Naive thymus-derived CD4-positive, alpha-beta T cell (primary cell): ENCODE data around the gene PACRG. TPM values are rescaled to one million over a fixed set of nuclear protein-coding genes. Genes with fewer than 3 reads are reported as not detected.

Experiments
- ATAC-seq: fragments of 150-1000 bp; cut with Tn5 transposase; 2 replicates; pipeline ENCODE4 v1.10.0; 2021; ENCODE audit warnings: mild to moderate bottlenecking, moderate library complexity
- CTCF ChIA-PET: fragments of 350-600 bp; sonication (Branson Sonifier 250); formaldehyde crosslinking; loops from one replicate; lab custom pipeline; 2021; ENCODE audit warnings: antibody characterized with exemption; lab: Charles Lee
- POLR2A ChIA-PET: fragments of 350-600 bp; sonication (Branson Sonifier 250); formaldehyde crosslinking; loops from one replicate; lab custom pipeline; 2021; ENCODE audit warnings: antibody characterized with exemption, inconsistent platforms; lab: Charles Lee
- DNase-seq, 9 donors: peaks; one replicate each; pipeline versions ENCODE4 v3.0.0 to v3.0.0-alpha.2; 2020 to 2022; ENCODE audit warnings: mixed read lengths in 1 of 9
- H3K27ac ChIP-seq: one replicate; pipeline ENCODE4 v1.7.0; 2013; ENCODE audit warnings: mild to moderate bottlenecking, low read depth, low read length, moderate library complexity
- H3K27me3 ChIP-seq, 2 donors: one replicate each; pipeline ENCODE4 v1.7.0; 2013; ENCODE audit warnings: low read length in 2 of 2, mild to moderate bottlenecking in 2 of 2, moderate library complexity in 2 of 2; ENCODE audit not compliant: control insufficient read depth in 2 of 2, insufficient read depth in 2 of 2
- H3K36me3 ChIP-seq, 3 experiments: 1 replicate in 2 of 3; 2 replicates in 1 of 3; pipeline ENCODE4 v1.7.0; 2013; ENCODE audit warnings: low read length in 3 of 3, mild to moderate bottlenecking in 3 of 3, moderate library complexity in 1 of 3; ENCODE audit not compliant: insufficient read depth in 3 of 3, control insufficient read depth in 2 of 3
- H3K4me1 ChIP-seq, 2 donors: one replicate each; pipeline ENCODE4 v1.7.0; 2013; ENCODE audit warnings: low read length in 2 of 2, mild to moderate bottlenecking in 2 of 2, moderate library complexity in 1 of 2; ENCODE audit not compliant: control insufficient read depth in 2 of 2, insufficient read depth in 2 of 2
- H3K4me3 ChIP-seq: 2 replicates; pipeline ENCODE4 v1.7.0; 2013; ENCODE audit warnings: mild to moderate bottlenecking, low read length
- H3K9me3 ChIP-seq, 3 experiments: 1 replicate in 2 of 3; 2 replicates in 1 of 3; pipeline ENCODE4 v1.7.0; 2013; ENCODE audit warnings: low read length in 3 of 3; ENCODE audit not compliant: control insufficient read depth in 2 of 3
- H3K27ac Mint-ChIP-seq, 9 donors: one replicate each; pipeline ENCODE4 v1.8.0; 2020 to 2022; ENCODE audit warnings: mixed read lengths in 9 of 9, mild to moderate bottlenecking in 8 of 9, moderate library complexity in 5 of 9, inconsistent platforms in 2 of 9
- H3K27me3 Mint-ChIP-seq, 5 donors: one replicate each; pipeline ENCODE4 v1.8.0; 2021 to 2022; ENCODE audit warnings: mixed read lengths in 5 of 5, mild to moderate bottlenecking in 1 of 5
- H3K36me3 Mint-ChIP-seq, 5 donors: one replicate each; pipeline ENCODE4 v1.8.0; 2020 to 2022; ENCODE audit warnings: mixed read lengths in 5 of 5, mild to moderate bottlenecking in 3 of 5, inconsistent platforms in 1 of 5
- H3K4me1 Mint-ChIP-seq, 7 donors: one replicate each; pipeline ENCODE4 v1.8.0; 2020 to 2022; ENCODE audit warnings: mixed read lengths in 7 of 7, mild to moderate bottlenecking in 3 of 7, inconsistent platforms in 1 of 7
- H3K4me3 Mint-ChIP-seq, 10 donors: one replicate each; pipeline ENCODE4 v1.8.0; 2020 to 2022; ENCODE audit warnings: mild to moderate bottlenecking in 10 of 10, mixed read lengths in 10 of 10, moderate library complexity in 6 of 10, inconsistent platforms in 2 of 10
- H3K9me3 Mint-ChIP-seq, 11 donors: one replicate each; pipeline ENCODE4 v1.8.0; 2020 to 2022; ENCODE audit warnings: mixed read lengths in 11 of 11, mild to moderate bottlenecking in 4 of 11, inconsistent platforms in 1 of 11, moderate library complexity in 1 of 11
- intact Hi-C, 2 donors: fragments of 100-400 bp; cut with micrococcal nuclease; formaldehyde crosslinking; loops; one replicate each; pipeline ENCODE4 v1.15.1; 2023
- polyA plus RNA-seq, 2 donors: library from polyadenylated mRNA; unstranded; fragments of 300-500 nt; fragmentation: Illumina TruSeq; gene quantifications; one replicate each; pipeline ENCODE4 v1.2.3, GENCODE V29; 2021
- total RNA-seq, 6 experiments: library from RNA in 5 of 6; stranded (reverse) in 5 of 6; gene quantifications; 1 replicate in 5 of 6; 2 replicates in 1 of 6; pipeline ENCODE4 v1.2.3 and lab custom pipeline; 2021 to 2026

PACRG gene
- total and polyA plus RNA-seq, 7 experiments from 2014 or later = 0.89 to 2.2 (median 1.5) TPM; not detected in 1

- H3K9me3 ChIP-seq = no peaks in the 10 kb centered on the region
- CTCF ChIA-PET = no interaction called here
Observed at GRCh38 chr6:163340201-163340887, 612.6 kb downstream of the PACRG start.

DNA sequence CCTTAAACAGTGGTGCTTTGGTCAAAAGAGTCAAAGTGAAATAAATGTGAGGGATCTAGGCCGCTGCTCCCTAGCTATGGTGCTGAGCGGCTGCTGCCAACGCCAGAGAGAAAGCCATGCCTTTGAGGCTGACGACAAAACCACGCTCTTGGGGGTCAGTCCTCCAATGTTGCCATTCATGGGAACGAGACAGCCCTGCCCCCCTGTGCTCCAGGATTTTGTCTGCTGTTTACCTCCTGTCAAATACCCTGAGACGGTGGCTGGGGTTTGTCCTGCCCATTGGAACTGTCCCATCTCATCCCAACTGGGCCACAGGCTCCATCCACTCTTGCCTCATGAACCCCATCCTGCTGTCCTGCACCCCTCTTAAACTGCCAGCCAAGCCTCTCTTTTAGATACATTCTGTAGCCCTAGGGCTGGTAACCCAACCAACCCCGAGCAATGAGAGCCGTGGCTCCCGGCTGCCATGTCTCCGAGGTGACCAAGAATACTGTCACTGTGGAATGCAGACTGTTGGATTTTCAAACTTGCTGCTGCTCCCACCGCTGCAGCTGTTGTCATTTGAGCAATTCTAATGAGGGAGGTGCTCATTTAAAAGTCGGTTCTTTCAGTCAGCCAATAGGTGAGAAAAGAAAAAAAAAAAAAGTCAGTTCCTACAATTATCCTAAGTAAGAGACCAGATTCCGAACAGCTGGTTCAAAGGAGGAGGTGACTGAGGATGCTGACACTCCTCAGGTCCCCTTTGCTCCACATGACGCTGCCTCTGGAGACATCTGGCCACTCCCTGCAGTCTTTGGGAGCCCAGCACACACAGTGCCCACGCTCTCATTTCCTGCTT, 613.7 kb downstream of the PACRG start:
- H3K9me3 ChIP-seq = no peaks in the 10 kb centered on the region
- H3K36me3 ChIP-seq = no peaks in the 10 kb centered on the region
- no peak for DNase-seq
- Mint-ChIP-seq H3K9me3 (no peaks in the 10 kb centered on the region), H3K27me3 (peaks cover 0 to 13% (median 5%) of the 10 kb centered on the region in 5 donors), H3K36me3 (no peaks in the 10 kb centered on the region), H3K27ac (no peak overlapping the region), H3K4me3 (no peak overlapping the region), H3K4me1 (peaks cover 0 to 3% (median 0%) of the 10 kb centered on the region in 7 donors)
- no peak overlapping the region for H3K4me3 ChIP-seq
- intact Hi-C loops = no loop called here
- no peak overlapping the region for H3K27ac ChIP-seq
- no peak for ATAC-seq
- ChIA-PET CTCF (no interaction called here), POLR2A (no interaction called here)
- H3K4me1 ChIP-seq = no peaks in the 10 kb centered on the region
- H3K27me3 ChIP-seq = no peaks in the 10 kb centered on the region

More at GRCh38 chr6:163340201-163340887, 612.6 kb downstream of the PACRG start:
- intact Hi-C loops = no loop called here
- Mint-ChIP-seq H3K27ac (no peak overlapping the region), H3K4me1 (peaks cover 0 to 8% (median 0%) of the 10 kb centered on the region in 7 donors), H3K27me3 (peaks cover 0 to 22% (median 12%) of the 10 kb centered on the region in 5 donors), H3K4me3 (no peak overlapping the region), H3K9me3 (no peaks in the 10 kb centered on the region), H3K36me3 (no peaks in the 10 kb centered on the region)
- ATAC-seq = no peak
- Histone ChIP-seq H3K36me3 (no peaks in the 10 kb centered on the region), H3K4me1 (no peaks in the 10 kb centered on the region), H3K4me3 (no peak overlapping the region), H3K27me3 (no peaks in the 10 kb centered on the region), H3K27ac (no peak overlapping the region)
- no peak for DNase-seq
- POLR2A ChIA-PET = interaction anchor here (0.6 kb wide), 1 partner anchor 47 kb away, joined by 3 read pairs; no protein-coding TSS in a partner anchor

- H3K27me3 Mint-ChIP-seq = peaks cover 0 to 3% (median 0%) of the 10 kb centered on the region in 5 donors
- Histone ChIP-seq H3K36me3 (no peaks in the 10 kb centered on the region), H3K9me3 (no peaks in the 10 kb centered on the region), H3K4me1 (no peaks in the 10 kb centered on the region), H3K4me3 (no peak overlapping the region), H3K27me3 (no peaks in the 10 kb centered on the region), H3K27ac (no peak overlapping the region)
- POLR2A ChIA-PET = no interaction called here
- H3K4me3 Mint-ChIP-seq = no peak overlapping the region
- H3K9me3 Mint-ChIP-seq = no peaks in the 10 kb centered on the region
- no peaks in the 10 kb centered on the region for H3K36me3 Mint-ChIP-seq
- intact Hi-C loops = no loop called here
- ATAC-seq = no peak
- CTCF ChIA-PET = no interaction called here
- H3K4me1 Mint-ChIP-seq = peaks cover 0 to 2% (median 0%) of the 10 kb centered on the region in 7 donors
- H3K27ac Mint-ChIP-seq = no peak overlapping the region
- no peak for DNase-seq
Observed at GRCh38 chr6:163342571-163343539, 615.1 kb downstream of the PACRG start.

DNA sequence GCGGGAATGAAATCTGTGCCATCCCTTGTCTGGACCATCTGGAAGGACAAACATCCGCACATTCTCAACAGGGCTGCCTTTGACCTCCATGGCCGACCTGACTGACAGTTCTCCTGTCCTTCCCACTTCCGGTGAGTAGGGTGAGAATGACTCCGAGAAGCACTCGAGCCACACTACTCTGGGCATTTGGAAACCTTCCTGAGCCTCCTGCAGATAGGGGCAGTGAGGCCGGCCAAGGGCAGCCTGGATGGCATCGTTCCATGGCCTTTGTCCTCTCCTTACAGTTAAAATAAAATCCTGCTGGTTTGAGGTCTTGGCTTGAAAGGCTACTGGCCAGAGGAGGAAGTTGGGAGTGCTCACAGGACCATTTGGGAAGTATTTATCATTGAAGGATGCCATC, 615.8 kb downstream of the PACRG start:
- intact Hi-C loops = no loop called here
- Histone ChIP-seq H3K27me3 (no peaks in the 10 kb centered on the region), H3K4me3 (no peak overlapping the region), H3K4me1 (no peaks in the 10 kb centered on the region), H3K36me3 (no peaks in the 10 kb centered on the region), H3K27ac (no peak overlapping the region), H3K9me3 (no peaks in the 10 kb centered on the region)
- Mint-ChIP-seq H3K4me3 (no peak overlapping the region), H3K27me3 (no peaks in the 10 kb centered on the region), H3K27ac (no peak overlapping the region), H3K9me3 (no peaks in the 10 kb centered on the region), H3K4me1 (peaks cover 0 to 2% (median 0%) of the 10 kb centered on the region in 7 donors), H3K36me3 (no peaks in the 10 kb centered on the region)
- CTCF ChIA-PET = no interaction called here
- POLR2A ChIA-PET = no interaction called here
- DNase-seq (no peak), ATAC-seq (no peak)

DNA sequence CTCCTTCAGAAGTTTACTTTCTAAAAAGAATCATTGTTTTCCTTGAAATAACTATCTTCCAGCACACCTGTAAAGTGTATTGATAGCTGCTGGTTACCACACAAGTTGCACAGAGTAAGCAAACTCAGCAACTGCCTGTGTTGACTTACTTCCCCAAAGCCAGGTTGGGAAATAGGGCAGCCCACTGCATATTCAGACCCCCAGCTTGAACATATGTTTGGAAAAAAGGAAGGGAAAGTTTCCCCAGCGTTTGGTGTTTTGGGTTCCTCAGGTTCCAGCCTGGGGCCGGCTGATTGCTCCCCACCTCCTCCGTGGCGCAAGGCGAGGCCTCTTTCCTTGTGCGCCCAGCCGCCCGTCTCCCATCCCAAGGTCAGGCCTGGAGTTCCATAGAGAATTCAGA, 616.6 kb downstream of the PACRG start:
- no peaks in the 10 kb centered on the region for H3K9me3 Mint-ChIP-seq
- ATAC-seq (no peak), DNase-seq (no peak)
- Histone ChIP-seq H3K27ac (no peak overlapping the region), H3K36me3 (no peaks in the 10 kb centered on the region), H3K4me3 (no peak overlapping the region), H3K4me1 (no peaks in the 10 kb centered on the region), H3K27me3 (no peaks in the 10 kb centered on the region), H3K9me3 (no peaks in the 10 kb centered on the region)
- no peaks in the 10 kb centered on the region for H3K36me3 Mint-ChIP-seq
- POLR2A ChIA-PET = no interaction called here
- intact Hi-C loops = no loop called here
- H3K27ac Mint-ChIP-seq = no peak overlapping the region
- CTCF ChIA-PET = interaction anchor here (0.9 kb wide), 1 partner anchor 72 kb away, joined by 3 read pairs; no protein-coding TSS in a partner anchor
- peaks cover 0 to 2% (median 0%) of the 10 kb centered on the region in 7 donors for H3K4me1 Mint-ChIP-seq
- no peaks in the 10 kb centered on the region for H3K27me3 Mint-ChIP-seq
- H3K4me3 Mint-ChIP-seq = no peak overlapping the region

GRCh38 chr6:163345931-163346330, 618.2 kb downstream of the PACRG start:
- H3K36me3 Mint-ChIP-seq = no peaks in the 10 kb centered on the region
- POLR2A ChIA-PET = no interaction called here
- no peaks in the 10 kb centered on the region for H3K9me3 Mint-ChIP-seq
- H3K27me3 Mint-ChIP-seq = no peaks in the 10 kb centered on the region
- Histone ChIP-seq H3K27ac (no peak overlapping the region), H3K36me3 (no peaks in the 10 kb centered on the region), H3K27me3 (no peaks in the 10 kb centered on the region), H3K9me3 (no peaks in the 10 kb centered on the region), H3K4me1 (no peaks in the 10 kb centered on the region), H3K4me3 (no peak overlapping the region)
- no peak for DNase-seq
- CTCF ChIA-PET = no interaction called here
- peaks cover 0 to 2% (median 0%) of the 10 kb centered on the region in 7 donors for H3K4me1 Mint-ChIP-seq
- no peak overlapping the region for H3K27ac Mint-ChIP-seq
- H3K4me3 Mint-ChIP-seq = no peak overlapping the region
- intact Hi-C loops = no loop called here
- no peak for ATAC-seq
